Measurements from ENCODE around the gene GTF3C1.

Gene GTF3C1

DNA sequence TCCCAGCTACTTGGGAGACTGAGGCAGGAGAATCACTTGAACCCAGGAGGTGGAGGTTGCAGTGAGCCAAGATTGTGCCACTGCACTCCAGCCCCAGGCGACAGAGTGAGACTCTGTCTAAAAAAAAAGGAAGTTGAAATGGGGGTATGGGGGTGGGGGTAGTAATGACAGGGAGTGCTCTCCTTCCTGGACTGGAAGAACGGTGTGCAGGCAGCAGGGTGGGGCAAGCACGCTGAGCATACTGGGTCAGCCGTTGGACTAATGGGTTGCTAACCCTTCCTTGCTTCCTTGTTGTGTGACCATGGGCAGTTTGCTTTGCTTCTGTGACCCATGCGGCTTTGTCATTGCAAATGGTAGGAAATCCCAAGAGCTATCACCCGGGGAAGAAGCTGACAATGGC is 16.7 kb upstream of the GTF3C1 start:
- DNase-seq = no peak

DNA sequence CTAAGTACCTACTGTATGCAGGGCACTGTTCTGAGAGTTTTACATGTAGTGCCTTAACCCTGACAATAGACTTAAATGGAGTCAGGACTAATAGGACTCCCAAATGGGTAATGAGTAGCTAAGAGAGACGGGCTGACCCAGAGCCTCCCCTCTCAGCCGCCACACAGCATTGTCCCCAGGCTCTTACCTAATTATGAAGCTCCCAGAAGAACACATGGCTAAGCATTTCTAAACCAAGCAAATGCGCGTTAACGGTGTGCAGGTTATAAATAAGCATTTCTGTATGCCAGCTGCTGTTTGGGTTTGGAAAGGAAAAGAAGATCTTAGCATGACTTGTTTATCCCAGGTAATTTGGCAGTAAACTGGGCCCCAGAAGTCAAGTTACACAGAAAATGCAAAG is 14.5 kb upstream of the GTF3C1 start:
- no peak for DNase-seq

DNA sequence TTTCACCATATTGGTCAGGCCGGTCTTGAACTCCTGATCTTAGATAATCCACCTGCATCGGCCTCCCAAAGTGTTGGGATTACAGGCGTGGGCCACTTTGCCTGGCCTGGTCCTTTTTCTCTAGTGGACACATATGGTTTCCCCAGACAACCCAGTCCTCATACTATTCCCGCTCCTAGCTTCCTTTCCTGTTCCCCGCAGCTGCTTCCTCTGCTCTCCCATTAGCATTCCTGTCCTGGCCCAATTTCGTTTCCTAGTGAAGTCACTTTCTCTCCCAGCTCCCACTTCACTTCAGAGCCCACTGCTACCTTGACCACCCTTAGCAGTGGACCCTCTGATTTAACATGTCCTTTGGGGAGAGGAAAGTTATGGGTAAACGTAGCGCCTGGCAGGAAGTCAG is 11.5 kb upstream of the GTF3C1 start:
- no peak for DNase-seq

DNA sequence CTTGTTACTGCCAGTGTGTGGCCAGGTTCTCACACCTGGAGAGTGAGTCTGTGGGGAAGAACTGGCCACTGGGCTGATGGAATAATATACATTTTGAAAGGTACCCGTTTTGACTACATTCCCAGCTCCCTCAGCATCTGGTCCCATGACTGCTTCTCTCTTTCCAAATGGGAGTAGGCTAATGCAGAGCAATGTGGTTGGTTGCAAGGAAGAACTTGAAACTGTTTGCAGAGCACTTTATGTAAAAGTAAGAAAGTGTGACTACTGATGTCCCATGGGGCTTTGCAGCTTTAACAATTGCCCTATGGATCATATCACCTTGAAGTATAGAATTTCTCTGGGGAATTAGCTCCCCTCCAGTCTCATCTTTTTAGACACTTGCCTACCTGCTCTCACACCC is 9.2 kb upstream of the GTF3C1 start:
- DNase-seq = no peak

DNA sequence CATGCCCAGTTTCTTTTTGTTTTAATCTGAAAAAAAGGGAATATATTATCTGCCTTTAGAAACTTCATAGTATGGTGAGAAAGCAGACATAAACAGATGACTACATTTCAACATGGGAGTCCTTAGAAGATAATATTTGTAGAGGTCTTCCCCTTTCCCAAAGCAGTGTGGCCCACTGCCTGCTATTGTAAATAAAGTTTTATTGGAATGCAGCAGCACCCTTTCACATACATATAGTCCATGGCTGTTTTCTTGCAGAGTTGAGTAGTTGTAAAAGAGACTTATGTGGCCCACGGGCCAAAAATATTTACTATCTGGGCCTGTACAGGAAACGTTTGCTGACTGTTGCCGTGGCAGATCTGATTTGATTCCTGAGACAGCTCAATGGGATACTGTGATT is 8.7 kb upstream of the GTF3C1 start:
- no peak for DNase-seq

- DNase-seq = no peak
Measured at GRCh38 chr16:27556471-27556870, 6.8 kb upstream of the GTF3C1 start.

DNA sequence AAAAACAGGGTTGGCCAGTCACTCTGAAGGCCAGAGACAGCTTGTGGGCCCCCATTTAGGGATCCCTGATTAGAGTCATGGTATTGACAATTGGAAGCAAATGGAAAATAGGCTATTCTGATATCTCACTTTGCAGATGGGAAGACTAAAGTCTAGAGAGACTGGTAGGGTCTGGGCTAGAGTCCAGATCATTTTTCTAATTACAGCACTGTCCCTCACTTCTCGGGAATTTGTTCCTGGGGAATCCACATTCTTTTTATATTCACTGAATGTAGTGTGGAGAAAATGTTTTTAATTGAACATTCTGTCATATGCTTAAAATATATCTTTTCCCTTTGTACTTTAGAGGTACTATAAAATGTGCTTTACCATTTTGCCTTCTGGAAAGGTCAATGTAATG is 1.3 kb upstream of the GTF3C1 start:
- DNase-seq = no peak

GRCh38 chr16:27550582-27550920 is 838 bp upstream of the GTF3C1 start:
- no peak for DNase-seq

DNA sequence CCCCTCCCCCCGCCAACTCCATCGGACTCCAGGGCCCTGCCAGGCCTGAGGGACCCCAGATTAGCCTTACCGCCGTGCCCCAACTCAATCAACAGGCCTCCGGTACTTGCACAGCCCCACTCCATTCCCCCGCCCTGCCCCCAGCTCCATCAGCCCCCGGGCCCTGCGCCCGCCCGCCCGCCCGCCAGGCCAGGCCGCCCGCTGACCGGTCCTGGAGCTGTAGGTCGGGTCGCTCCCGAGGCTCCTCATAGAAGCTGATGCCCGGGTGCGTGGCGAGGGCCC is 308 bp downstream of the GTF3C1 start:
- DNase-seq = no peak

DNA sequence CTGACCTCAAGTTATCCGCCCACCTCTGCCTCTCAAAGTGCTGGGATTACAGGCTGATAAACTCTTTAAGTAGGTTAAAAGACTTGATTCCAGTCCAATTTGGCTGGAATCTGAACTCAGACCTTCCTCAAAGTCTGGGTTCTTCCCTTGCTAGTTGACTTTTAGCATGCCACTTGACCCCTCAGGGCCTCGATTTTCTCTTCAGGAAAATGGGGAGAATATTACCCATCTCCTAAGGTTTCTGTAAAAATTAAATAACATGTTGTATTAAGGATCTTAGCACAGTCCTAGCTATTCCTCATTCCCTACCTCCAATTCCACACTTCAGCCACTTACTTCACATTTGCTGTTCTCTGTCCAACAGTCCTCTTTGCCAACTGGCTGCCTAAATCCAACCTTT is 1.9 kb downstream of the GTF3C1 start:
- no peak for DNase-seq

GRCh38 chr16:27547134-27547533 is 2.6 kb downstream of the GTF3C1 start:
- no peak for DNase-seq

GRCh38 chr16:27544671-27545070 is 5.0 kb downstream of the GTF3C1 start:
- no peak for DNase-seq

GRCh38 chr16:27543801-27544200 is 5.9 kb downstream of the GTF3C1 start:
- DNase-seq = no peak

DNA sequence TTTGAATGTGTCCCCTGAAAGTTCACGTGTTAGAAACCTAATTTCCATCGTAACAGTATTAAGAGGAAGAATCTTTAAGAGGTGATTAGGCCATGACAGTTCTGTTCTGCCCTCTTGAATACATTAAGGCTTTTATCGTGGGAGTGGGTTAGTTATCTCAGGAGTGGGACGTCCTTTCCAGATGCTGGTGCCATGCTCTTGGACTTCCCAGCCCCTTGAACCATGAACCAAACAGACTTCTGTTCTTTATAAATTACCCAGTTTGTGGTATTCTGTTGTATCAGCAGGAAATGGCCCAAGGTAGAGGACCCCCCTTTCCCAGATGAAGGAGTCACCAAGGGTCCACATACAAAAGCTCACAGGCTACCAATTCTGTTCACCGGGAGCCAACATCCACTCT is 10.1 kb downstream of the GTF3C1 start:
- DNase-seq = no peak

DNA sequence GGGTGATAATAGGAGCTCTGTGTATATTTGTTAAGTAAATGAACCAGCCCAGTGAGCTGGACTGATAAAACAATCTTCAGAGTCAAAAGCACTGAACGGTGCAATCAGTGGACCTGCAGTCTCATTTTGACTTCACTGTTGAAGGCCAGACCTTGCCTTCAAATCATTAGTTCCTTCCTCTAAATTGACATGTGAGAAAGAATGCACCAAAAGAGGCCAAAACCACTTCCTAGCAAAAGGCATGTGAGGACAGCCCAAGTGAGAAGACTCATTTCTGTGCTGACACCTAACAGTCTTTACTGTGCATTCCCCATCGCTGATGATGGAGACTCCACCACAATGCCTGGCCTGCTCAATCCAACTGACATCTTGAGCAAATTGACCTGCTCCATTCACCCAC is 10.6 kb downstream of the GTF3C1 start:
- no peak for DNase-seq

DNA sequence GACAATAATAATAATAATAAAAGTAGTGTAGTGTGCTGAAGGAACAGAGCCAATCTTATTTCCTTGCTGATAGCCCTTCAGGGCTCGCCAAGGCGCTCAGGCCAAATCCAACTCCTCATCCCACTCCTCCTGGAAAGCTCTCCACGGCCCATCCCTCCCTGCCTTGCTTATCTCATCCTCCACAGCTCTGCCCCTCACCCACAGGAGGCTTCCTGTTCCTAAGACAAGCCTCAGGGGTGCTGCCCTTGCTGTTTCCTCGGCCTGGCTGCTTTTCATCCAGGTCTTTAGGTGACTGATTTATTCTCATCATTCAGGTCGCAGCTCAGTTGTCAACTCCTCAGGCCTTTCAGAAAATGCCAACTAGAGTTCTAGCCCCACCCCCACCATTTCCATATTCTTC is 11.2 kb downstream of the GTF3C1 start:
- no peak for DNase-seq

GRCh38 chr16:27534256-27534655 is 15.5 kb downstream of the GTF3C1 start:
- no peak for DNase-seq

- DNase-seq = no peak
Measured at GRCh38 chr16:27531826-27532800, 17.6 kb downstream of the GTF3C1 start.

DNA sequence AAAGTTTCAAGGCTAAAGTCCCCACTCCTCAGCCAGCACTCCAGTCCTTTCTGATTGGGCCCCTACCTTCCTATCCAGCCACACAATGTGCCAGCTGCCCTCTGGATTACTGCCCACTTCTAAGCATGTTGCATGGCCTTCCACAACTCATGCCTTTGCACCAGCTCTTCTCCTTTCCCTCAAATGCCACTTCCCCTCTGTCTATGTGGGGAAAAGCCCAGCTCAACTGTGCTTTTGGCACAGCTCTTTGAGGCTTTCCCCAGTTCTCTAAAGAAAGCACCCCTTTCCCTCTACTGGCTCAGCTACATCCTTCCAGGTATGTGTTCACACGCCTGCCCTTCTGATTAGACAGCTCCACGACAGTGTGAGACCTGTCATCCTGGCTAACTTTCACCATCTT is 18.5 kb downstream of the GTF3C1 start:
- no peak for DNase-seq

DNA sequence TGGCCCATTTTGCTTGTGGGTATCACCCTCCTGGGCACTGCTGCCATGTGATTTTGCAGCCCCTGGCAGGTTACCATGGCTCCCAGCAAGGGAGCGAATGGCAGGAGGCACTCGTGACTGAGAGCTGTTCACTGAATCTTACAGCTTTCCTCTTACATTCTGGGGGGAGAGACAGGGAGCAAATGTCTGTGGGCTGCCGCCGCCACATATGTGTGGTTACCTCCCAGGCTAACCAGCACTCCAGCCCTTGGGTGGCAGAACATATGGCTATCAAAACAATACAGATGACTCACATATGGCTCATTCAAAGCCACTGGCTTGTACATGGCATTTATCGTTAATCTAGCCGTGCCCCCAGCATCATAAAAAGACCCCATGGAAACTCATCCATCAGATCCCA is 19.8 kb downstream of the GTF3C1 start:
- no peak for DNase-seq

- DNase-seq = no peak
Measured at GRCh38 chr16:27528294-27528693, 21.4 kb downstream of the GTF3C1 start.

- DNase-seq = no peak
Measured at GRCh38 chr16:27526180-27526579, 23.5 kb downstream of the GTF3C1 start.

- no peak for DNase-seq
Measured at GRCh38 chr16:27522173-27522707, 27.5 kb downstream of the GTF3C1 start.

- no peak for DNase-seq
Measured at GRCh38 chr16:27520982-27521673, 28.6 kb downstream of the GTF3C1 start.

- DNase-seq = no peak
Measured at GRCh38 chr16:27518226-27518625, 31.5 kb downstream of the GTF3C1 start.

Data from NCI-H187 treated with DMSO at 0.1 percent for 48 hours (cell line).